Psoas muscle (tissue), 8 donors: Measurements from ENCODE around the gene TMPRSS12. TPM values are rescaled to one million over a fixed set of nuclear protein-coding genes. Genes with fewer than 3 reads are reported as not detected.
"Not testable (repeated sequence)": the region's sequence is repeated elsewhere in the genome, so short reads cannot be mapped to it uniquely, and the experiment has no call there.

Source experiments
- ATAC-seq, 4 donors: fragments of 200-7000 bp; cut with Tn5 transposase; one replicate each; pipeline ENCODE4 v1.9.1; 2020; ENCODE audit warnings: moderate library complexity in 3 of 4, mild to moderate bottlenecking in 2 of 4
- DNase-seq, 2 donors: peaks; one replicate each; pipeline ENCODE4 v3.0.0-alpha.2; 2020
- H3K27ac ChIP-seq: fragments of 200-600 bp; one replicate; pipeline ENCODE4 v1.8.0; 2022
- H3K27me3 ChIP-seq, 3 donors: fragments of 200-600 bp in 1 of 3; one replicate each; pipeline versions ENCODE4 v1.6.1 to v1.8.0; 2013 to 2022; ENCODE audit warnings: low read length in 2 of 3, mild to moderate bottlenecking in 2 of 3, moderate library complexity in 1 of 3; ENCODE audit not compliant: insufficient read depth in 3 of 3
- H3K36me3 ChIP-seq, 2 donors: fragments of 200-600 bp in 1 of 2; one replicate each; pipeline versions ENCODE4 v1.6.1 to v1.8.0; 2013 to 2022; ENCODE audit warnings: low read depth in 1 of 2, mild to moderate bottlenecking in 1 of 2, moderate library complexity in 1 of 2; ENCODE audit not compliant: insufficient read depth in 1 of 2
- H3K4me1 ChIP-seq: fragments of 200-600 bp; one replicate; pipeline ENCODE4 v1.8.0; 2022
- H3K4me3 ChIP-seq: fragments of 200-600 bp; one replicate; pipeline ENCODE4 v1.8.0; 2022; ENCODE audit warnings: mild to moderate bottlenecking
- H3K9me3 ChIP-seq: fragments of 200-600 bp; one replicate; pipeline ENCODE4 v1.8.0; 2022
- CTCF ChIP-seq: fragments of 200-600 bp; IDR thresholded peaks from one replicate; pipeline ENCODE4 v1.8.0; 2022; ENCODE audit warnings: antibody characterized with exemption
- WGBS, 3 donors: extraction: QIAGEN DNeasy Blood & Tissue Kit; methylation state at CpG; one replicate each; pipeline versions ENCODE4 v1.1.6 to v1.1.7; 2013; 5-methylcytosine and 5-hydroxymethylcytosine counted together
- intact Hi-C, 2 donors: fragments of 100-400 bp; cut with DNase I; formaldehyde crosslinking; loops; one replicate each; pipeline versions ENCODE4 v1.11.0 to v1.14.2; 2022
- polyA plus RNA-seq, 3 donors: library from polyadenylated mRNA; stranded (reverse); fragments of 200-250 nt; gene quantifications; one replicate each; pipeline ENCODE4 v1.2.3, GENCODE V29; 2013
- total RNA-seq, 4 donors: library from RNA; stranded (reverse); fragmentation: NEBNext Ultra II Directional in 2 of 4; extraction: Animal tissue kit (Norgen Biotek cat#: 25700) in 2 of 4; gene quantifications; one replicate each; pipeline versions ENCODE4 v1.2.1 to v1.2.4, GENCODE V29; 2021 to 2023
- donor health status: healthy with polysubstance abuse.
- donor health status: DM: no; HTN: no; CAD: no; lungs with moderate emphysema.
- donor health status: Bipolar disorder and iron deficiency.
- donor health status: healthy.
- donor health status: DM: yes; HTN: yes; CAD: no.
- donor health status: DM: no; HTN: no; CAD: no.
- donor health status: DM: no; HTN: no; CAD: no.
- donor health status: DM: yes; HTN: yes; CAD: no.

TMPRSS12 gene
- total and polyA plus RNA-seq, 7 donors = not detected

- Histone ChIP-seq H3K27ac (no peak overlapping the region), H3K27me3 (no peaks in the 10 kb centered on the region), H3K36me3 (peaks cover 7 to 54% of the 10 kb centered on the region in 2 donors), H3K9me3 (no peaks in the 10 kb centered on the region), H3K4me1 (peaks cover 6% of the 10 kb centered on the region), H3K4me3 (no peak overlapping the region)
- no peak for DNase-seq
- intact Hi-C loops = no loop called here
- TF ChIP-seq CTCF = no peak
- no peak for ATAC-seq
Measured at GRCh38 chr12:50820177-50820576, 22.5 kb upstream of the TMPRSS12 start.

DNA sequence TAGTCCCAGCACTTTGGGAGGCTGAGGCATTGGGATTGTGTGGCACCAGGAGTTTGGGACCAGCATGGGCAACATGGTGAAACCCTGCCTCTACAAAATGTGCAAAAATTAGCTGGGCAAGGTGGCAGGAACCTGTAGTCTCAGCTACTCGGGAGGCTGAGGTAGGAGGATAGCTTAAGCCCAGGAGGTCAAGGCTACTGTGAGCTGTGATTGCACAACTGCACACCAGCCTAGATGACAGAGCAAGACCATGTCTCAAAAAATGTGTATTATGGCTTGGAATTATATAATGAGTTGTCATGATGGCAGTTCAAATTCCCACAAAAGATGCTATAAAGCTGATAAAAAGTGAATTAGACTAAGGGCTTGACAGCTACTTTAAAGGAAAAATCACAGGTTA lies 20.6 kb upstream of the TMPRSS12 start:
- intact Hi-C loops = no loop called here
- TF ChIP-seq CTCF = no peak
- Histone ChIP-seq H3K9me3 (no peaks in the 10 kb centered on the region), H3K4me1 (peaks cover 13% of the 10 kb centered on the region), H3K36me3 (peaks cover 2 to 35% of the 10 kb centered on the region in 2 donors), H3K27me3 (no peaks in the 10 kb centered on the region), H3K4me3 (no peak overlapping the region), H3K27ac (no peak overlapping the region)
- WGBS, 3 donors = 89 to 94% (median 91%) methylated on average over 1 of the region's 1 CpG
- no peak for ATAC-seq
- no peak for DNase-seq

DNA sequence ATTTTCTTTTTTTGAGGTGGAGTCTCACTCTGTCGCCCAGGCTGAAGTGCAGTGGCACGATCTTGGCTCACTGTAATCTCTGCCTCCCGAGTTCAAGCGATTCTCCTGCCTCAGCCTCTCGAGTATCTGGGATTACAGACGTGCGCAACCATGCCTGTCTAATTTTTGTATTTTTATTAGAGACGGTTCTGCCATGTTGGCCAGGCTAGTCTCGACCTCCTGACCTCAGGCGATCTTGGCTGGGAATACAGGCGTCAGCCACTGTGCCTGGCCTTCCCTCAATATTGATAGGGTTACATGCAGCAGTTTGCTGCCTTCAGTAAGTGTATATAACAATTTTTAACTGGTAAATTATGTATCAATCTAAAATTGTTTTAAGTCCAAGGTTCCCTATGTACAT lies 19.0 kb upstream of the TMPRSS12 start:
- H3K9me3 ChIP-seq, H3K27ac ChIP-seq, ATAC-seq, H3K27me3 ChIP-seq, DNase-seq, H3K4me3 ChIP-seq: not testable (repeated sequence)
- 68 to 91% (median 72%) methylated on average over 11 of the region's 11 CpGs for WGBS, 3 donors
- peaks cover 2 to 18% of the 10 kb centered on the region in 2 donors for H3K36me3 ChIP-seq
- H3K4me1 ChIP-seq = peaks cover 13% of the 10 kb centered on the region
- intact Hi-C loops = loop anchor here in 1 of 2 donors (1.0 kb wide), 1 partner anchor 164 kb away; no protein-coding TSS in a partner anchor

- no peak for DNase-seq
- intact Hi-C loops = loop anchor here (1.0 to 5.0 kb wide), 5 partner anchors 97 to 517 kb away; a partner anchor contains a TSS
- Histone ChIP-seq H3K27me3 (no peaks in the 10 kb centered on the region), H3K36me3 (peaks cover 0 to 6% of the 10 kb centered on the region in 2 donors), H3K27ac (peak overlapping the region; percentile 75), H3K9me3 (no peaks in the 10 kb centered on the region), H3K4me3 (no peak overlapping the region), H3K4me1 (peaks cover 13% of the 10 kb centered on the region)
- ATAC-seq = peak; percentile 50 to 75 (median 68)
- no peak for TF ChIP-seq CTCF
- 20 to 32% (median 25%) methylated on average over 4 of the region's 4 CpGs for WGBS, 3 donors
Measured at GRCh38 chr12:50824914-50825313, 17.8 kb upstream of the TMPRSS12 start.

GRCh38 chr12:50825372-50825838 lies 17.3 kb upstream of the TMPRSS12 start:
- peak; percentile 60 for TF ChIP-seq CTCF
- Histone ChIP-seq H3K27ac (peak overlapping the region; percentile 75), H3K4me3 (no peak overlapping the region), H3K27me3 (no peaks in the 10 kb centered on the region), H3K9me3 (no peaks in the 10 kb centered on the region), H3K36me3 (peaks cover 0 to 2% of the 10 kb centered on the region in 2 donors), H3K4me1 (peaks cover 13% of the 10 kb centered on the region)
- ATAC-seq (peak; percentile 72 to 82 (median 78)), DNase-seq (no peak)
- intact Hi-C loops = loop anchor here (5.0 kb wide), 4 partner anchors 97 to 517 kb away; a partner anchor contains a TSS
- WGBS, 3 donors = 0 to 2% (median 1%) methylated on average over 2 of the region's 2 CpGs
